ENCODE data around the gene MYRF.

The MYRF gene

DNA sequence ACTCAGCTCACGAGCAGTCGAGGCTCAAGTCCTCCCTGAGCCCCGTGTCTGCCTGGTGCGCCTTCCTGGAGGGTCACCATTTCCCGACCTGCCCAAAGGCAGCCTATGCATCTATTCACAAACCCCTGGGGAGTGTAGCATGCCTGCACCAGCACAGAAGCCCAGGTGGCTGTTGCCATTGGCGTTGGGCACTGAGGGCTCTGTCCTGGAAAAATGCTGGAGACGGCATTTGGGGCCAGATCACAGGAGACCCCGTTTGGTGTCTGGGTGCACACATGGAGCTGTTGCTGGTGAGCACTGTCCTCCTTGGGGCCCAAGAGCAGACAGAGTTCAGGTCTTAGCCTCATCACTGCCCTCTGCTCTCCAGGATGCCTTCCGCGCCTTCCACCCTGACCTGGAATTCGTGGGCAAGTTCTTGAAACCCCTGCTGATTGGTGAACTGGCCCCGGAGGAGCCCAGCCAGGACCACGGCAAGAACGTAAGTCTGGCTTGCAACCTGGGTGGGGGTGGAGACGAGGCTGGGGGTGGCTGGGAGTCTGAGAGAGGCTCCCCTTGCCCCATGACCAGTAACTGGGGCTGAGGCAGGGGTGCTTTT is 85.1 kb downstream of the MYRF start:
- in situ Hi-C loops (cut with MboI; ENCODE audit: low sequenced_read_pairs) = no loop called here
